Stimulated activated CD4-positive, alpha-beta T cell treated with anti-CD3 and anti-CD28 coated beads, TNF-alpha, amount 100 ng/mL, for 4 hours (primary cell): ENCODE data around the gene NFAT5.
"Not testable (repeated sequence)": the region's sequence is repeated elsewhere in the genome, so short reads cannot be mapped to it uniquely, and the experiment has no call there.

Source experiments
- DNase-seq, 3 experiments: peaks; one replicate each; pipeline ENCODE4 v3.0.0-alpha.2; 2020; ENCODE audit warnings: low read depth in 3 of 3

NFAT5 gene, protein sequence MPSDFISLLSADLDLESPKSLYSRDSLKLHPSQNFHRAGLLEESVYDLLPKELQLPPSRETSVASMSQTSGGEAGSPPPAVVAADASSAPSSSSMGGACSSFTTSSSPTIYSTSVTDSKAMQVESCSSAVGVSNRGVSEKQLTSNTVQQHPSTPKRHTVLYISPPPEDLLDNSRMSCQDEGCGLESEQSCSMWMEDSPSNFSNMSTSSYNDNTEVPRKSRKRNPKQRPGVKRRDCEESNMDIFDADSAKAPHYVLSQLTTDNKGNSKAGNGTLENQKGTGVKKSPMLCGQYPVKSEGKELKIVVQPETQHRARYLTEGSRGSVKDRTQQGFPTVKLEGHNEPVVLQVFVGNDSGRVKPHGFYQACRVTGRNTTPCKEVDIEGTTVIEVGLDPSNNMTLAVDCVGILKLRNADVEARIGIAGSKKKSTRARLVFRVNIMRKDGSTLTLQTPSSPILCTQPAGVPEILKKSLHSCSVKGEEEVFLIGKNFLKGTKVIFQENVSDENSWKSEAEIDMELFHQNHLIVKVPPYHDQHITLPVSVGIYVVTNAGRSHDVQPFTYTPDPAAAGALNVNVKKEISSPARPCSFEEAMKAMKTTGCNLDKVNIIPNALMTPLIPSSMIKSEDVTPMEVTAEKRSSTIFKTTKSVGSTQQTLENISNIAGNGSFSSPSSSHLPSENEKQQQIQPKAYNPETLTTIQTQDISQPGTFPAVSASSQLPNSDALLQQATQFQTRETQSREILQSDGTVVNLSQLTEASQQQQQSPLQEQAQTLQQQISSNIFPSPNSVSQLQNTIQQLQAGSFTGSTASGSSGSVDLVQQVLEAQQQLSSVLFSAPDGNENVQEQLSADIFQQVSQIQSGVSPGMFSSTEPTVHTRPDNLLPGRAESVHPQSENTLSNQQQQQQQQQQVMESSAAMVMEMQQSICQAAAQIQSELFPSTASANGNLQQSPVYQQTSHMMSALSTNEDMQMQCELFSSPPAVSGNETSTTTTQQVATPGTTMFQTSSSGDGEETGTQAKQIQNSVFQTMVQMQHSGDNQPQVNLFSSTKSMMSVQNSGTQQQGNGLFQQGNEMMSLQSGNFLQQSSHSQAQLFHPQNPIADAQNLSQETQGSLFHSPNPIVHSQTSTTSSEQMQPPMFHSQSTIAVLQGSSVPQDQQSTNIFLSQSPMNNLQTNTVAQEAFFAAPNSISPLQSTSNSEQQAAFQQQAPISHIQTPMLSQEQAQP (N-terminal part only)

GRCh38 chr16:69565671-69566239 lies at the start of gene NFAT5:
Gene NFAT5, plus strand, starts transcription at chr16:69565966. Its CDS starts 336 bp downstream, at chr16:69566302.
- peak; percentile 83 to 91 (median 84) for DNase-seq

GRCh38 chr16:69517914-69518313 lies 47.9 kb upstream of the NFAT5 start:
- not testable (repeated sequence) for DNase-seq

DNA sequence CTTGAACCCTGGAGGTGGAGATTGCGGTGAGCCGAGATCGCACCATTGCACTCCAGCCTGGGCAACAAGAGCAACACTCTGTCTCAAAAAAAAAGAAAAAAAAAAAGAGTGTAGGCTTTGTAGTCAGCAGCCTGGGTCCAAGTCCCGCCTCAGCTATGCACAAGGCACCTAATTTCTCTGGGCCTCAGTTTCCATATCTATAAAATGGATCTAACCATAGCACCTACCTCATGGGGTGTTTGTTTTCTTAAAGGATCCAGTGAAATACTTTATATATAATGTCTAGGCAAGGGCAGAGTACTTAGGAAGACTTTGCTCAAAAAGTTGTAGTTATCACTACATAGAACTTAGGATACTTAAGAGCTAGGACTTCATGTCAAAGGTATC lies 45.4 kb upstream of the NFAT5 start:
- no peak for DNase-seq

DNA sequence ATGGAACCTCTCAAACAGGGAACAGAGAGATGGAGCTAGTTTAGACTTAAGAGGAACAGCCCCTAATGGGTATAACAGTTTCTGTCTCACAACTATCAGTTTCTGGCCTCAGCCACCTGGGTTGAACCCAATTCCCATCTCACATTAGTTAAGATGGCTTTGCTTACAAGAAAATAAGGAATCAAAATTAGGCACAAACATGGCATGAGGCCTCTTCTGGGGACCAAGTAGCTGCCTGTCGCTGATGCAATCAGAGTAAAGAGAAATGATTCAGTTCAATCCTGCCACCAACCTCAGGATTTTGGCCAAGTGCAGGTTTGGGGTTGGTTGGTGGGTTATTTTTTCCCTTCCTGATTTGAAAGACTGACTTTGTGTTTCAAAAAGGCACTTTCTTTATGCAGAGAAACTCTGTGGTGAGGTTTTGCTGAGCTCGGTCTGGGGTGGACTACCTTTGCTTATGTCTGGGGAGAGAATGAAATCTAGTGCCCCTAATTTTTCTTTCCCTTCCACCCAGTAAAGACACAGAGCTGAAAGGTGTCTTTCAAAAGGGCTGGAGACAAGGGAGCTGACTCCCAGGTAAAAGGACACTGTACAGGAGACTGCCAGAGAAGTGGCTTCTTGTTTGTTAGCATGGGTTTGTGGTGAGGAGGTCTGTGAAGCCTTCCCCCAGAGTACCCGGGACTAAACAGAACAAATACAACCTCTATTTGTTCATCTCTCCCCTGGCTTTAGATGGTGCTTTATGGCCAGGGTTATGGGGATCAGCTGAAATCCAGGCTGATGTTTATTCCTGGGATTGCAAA lies 44.8 kb upstream of the NFAT5 start:
- DNase-seq: no peak

- no peak for DNase-seq
Measured at GRCh38 chr16:69522041-69522578, 43.7 kb upstream of the NFAT5 start.

DNA sequence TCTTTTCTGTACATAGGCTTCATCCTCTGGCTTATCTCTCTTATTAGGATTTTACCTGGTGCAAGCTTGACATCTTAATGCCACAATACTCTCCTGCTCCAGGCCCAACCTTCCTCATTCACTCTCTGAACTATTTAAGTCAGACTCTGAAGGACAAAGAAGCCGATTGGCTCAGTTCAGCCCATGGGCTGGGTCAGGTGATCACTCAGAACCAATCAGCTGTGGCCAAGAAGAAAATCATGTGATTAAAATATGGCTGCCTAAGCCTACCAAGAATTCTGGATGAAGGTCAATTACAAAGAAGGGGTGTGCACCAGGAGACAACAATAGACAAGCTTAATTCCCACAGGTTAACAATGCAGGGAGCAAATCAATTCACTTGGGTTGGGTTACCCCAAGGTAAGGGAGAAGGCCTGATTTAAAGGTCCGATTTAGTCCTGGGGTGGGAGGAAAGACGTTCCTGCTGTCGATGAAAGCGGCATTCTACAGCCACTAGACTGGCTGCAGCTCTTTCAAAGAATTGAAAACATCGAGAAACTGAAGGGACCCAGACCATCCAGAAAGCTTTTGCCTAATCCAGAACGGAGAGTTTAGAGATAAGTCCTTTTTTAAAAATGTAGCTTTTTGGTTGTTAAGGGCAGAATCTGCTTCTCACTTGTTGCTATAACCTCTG lies 42.9 kb upstream of the NFAT5 start:
- no peak for DNase-seq

DNA sequence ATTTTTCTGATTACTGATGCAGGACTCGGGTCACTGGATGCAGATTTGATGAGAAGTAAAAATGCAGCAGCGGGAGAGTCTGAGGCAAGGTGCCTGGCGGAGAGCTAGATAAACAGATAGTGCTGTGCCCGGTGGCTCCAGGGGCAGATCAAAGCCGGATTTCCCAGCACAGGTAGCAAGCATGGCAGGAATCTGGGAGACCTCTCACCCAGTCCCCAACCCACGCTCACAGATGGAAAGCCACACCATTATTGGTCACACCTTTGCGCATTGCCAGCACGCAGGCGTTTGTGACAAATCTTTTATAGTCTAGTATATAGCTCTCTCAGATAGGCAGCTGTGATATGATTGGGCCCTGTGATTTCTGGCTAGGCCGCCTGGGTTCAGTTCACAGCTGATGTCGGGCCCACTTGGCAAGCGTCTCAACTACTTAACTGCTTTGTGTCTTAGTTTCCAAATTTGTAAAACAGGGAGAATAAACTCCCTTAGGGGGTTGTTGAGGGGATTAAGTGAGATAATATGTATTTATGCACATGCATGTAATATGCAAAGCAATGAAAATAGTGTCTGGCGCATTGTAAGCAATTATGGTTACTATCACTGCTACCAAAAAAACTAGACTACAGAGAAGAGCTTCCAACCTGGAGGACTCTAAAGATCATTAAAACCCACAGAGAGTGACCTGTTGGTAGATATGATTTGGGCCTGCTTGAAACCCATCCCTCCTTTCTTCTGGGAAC lies 42.0 kb upstream of the NFAT5 start:
- DNase-seq: no peak

DNA sequence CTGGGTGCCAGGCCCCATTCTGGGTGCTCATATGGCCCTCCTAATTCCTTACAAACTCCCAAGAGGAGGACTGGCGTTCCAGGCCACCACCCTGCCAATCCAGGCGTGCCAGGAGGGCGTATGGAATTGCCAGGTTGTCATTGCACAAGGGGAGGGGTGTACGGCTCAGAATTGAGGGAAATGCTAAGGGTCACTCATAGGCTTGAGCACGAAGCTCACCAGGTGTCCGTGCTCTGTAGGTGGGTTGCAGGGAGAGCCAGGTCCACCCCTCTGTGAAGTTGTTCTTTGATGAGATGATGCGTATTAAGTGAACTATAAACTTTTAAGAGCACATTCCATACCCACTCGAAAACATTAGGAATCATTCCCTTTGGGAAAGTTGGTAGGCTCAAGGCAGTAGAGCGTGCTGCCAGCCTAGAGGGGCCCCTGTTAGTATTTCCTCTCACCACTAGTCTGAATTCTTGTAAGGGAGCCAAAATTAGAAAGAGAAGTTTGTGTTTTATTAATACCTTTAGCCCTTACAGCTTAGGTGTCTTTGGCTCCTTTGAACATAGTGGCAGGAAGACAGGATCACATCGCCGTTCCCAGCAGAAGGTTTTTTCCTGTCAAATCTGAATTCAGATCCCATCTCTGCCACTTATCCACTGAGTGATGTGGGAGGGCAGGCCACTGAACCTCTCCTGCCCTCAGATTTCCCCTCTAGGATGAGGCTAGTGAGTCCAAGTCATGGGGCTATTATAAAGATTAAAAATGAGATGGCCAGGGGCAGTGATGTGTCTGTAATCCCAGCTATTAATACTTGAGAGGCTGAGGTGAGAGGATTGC lies 38.7 kb upstream of the NFAT5 start:
- DNase-seq: no peak

GRCh38 chr16:69531988-69532387 lies 33.8 kb upstream of the NFAT5 start:
- DNase-seq: no peak

GRCh38 chr16:69532641-69533455 lies 32.9 kb upstream of the NFAT5 start:
- DNase-seq: no peak

GRCh38 chr16:69534720-69535119 lies 31.0 kb upstream of the NFAT5 start:
- DNase-seq: no peak

GRCh38 chr16:69535123-69536050 lies 30.4 kb upstream of the NFAT5 start:
- DNase-seq: no peak

GRCh38 chr16:69537706-69538080 lies 28.1 kb upstream of the NFAT5 start:
- no peak for DNase-seq

GRCh38 chr16:69538808-69539207 lies 27.0 kb upstream of the NFAT5 start:
- DNase-seq: no peak

GRCh38 chr16:69542974-69543373 lies 22.8 kb upstream of the NFAT5 start:
- no peak for DNase-seq

- DNase-seq: no peak
Measured at GRCh38 chr16:69544088-69544487, 21.7 kb upstream of the NFAT5 start.
